Tibial artery (tissue), 4 donors: ENCODE measurements around the gene THYN1.

Experiments used
- DNase-seq, 2 donors: peaks; one replicate each; pipeline ENCODE4 v3.0.0-alpha.2; 2019
- H3K27ac ChIP-seq, 2 donors: fragments of 200-600 bp; sonication (generic) in 1 of 2; 1 replicate in 1 of 2; 2 replicates in 1 of 2; pipeline ENCODE4 v1.5.1; 2018 to 2019; ENCODE audit warnings: mild to moderate bottlenecking in 1 of 2
- H3K27me3 ChIP-seq, 2 donors: fragments of 200-600 bp; sonication (generic) in 1 of 2; one replicate each; pipeline versions ENCODE4 v1.5.1 to v1.6.0; 2016 to 2019
- H3K36me3 ChIP-seq, 3 donors: fragments of 200-600 bp; sonication (generic) in 2 of 3; one replicate each; pipeline ENCODE4 v1.5.1; 2016 to 2019; ENCODE audit warnings: mild to moderate bottlenecking in 2 of 3
- H3K4me1 ChIP-seq, 4 donors: fragments of 200-600 bp; sonication (generic) in 2 of 4; 1 replicate in 3 of 4; 2 replicates in 1 of 4; pipeline ENCODE4 v1.5.1; 2016 to 2019
- H3K4me3 ChIP-seq, 2 donors: fragments of 200-600 bp; sonication (generic) in 1 of 2; 1 replicate in 1 of 2; 2 replicates in 1 of 2; pipeline ENCODE4 v1.5.1; 2018 to 2019; ENCODE audit warnings: mild to moderate bottlenecking in 2 of 2
- H3K9me3 ChIP-seq, 3 donors: fragments of 200-600 bp; sonication (generic) in 1 of 3; one replicate each; pipeline ENCODE4 v1.5.1; 2016 to 2019
- intact Hi-C: fragments of 100-400 bp; cut with DNase I; formaldehyde crosslinking; loops from one replicate; pipeline ENCODE4 v1.15.0; 2023; ENCODE audit warnings: low total_unique reads
- TF ChIP-seq, protein P1 (sequence below), 2 experiments: fragments of 200-600 bp in 1 of 2; fragments of 450-650 bp in 1 of 2; IDR thresholded peaks; one replicate each; pipeline ENCODE4 v1.5.1; 2017 to 2019; ENCODE audit warnings: antibody characterized with exemption in 2 of 2, mild to moderate bottlenecking in 1 of 2, moderate library complexity in 1 of 2

THYN1 gene

DNA sequence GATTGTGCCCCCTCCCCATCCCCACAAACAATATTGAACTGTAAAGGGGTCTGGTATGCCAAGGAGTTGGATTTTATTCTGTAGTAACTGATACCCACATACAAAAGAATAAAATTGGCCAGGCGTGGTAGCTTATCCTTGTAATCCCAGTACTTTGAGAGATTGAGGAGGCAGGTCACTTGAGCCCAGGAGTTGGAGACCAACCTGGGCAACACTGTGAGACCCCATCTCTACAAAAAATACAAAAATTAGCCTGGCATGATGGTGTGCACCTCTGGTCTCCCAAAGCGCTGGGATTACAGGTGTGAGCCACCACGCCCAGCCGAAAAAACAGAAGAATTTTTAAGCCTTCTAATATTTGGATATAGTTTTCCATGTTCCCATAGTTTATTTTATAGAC, 18.8 kb upstream of the THYN1 start:
- H3K27me3 ChIP-seq, result peaks cover 0 to 57% of the 10 kb centered on the region in 2 donors
- no peak overlapping the region for H3K27ac ChIP-seq
- H3K4me1 ChIP-seq, result peaks cover 0 to 16% (median 14%) of the 10 kb centered on the region in 4 donors
- intact Hi-C loops, result no loop called here
- DNase-seq, result no peak
- H3K4me3 ChIP-seq, result no peak overlapping the region
- TF ChIP-seq, protein P1, sequence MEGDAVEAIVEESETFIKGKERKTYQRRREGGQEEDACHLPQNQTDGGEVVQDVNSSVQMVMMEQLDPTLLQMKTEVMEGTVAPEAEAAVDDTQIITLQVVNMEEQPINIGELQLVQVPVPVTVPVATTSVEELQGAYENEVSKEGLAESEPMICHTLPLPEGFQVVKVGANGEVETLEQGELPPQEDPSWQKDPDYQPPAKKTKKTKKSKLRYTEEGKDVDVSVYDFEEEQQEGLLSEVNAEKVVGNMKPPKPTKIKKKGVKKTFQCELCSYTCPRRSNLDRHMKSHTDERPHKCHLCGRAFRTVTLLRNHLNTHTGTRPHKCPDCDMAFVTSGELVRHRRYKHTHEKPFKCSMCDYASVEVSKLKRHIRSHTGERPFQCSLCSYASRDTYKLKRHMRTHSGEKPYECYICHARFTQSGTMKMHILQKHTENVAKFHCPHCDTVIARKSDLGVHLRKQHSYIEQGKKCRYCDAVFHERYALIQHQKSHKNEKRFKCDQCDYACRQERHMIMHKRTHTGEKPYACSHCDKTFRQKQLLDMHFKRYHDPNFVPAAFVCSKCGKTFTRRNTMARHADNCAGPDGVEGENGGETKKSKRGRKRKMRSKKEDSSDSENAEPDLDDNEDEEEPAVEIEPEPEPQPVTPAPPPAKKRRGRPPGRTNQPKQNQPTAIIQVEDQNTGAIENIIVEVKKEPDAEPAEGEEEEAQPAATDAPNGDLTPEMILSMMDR (IDR thresholded peaks at IDR 0.05), result no peak
- no peaks in the 10 kb centered on the region for H3K36me3 ChIP-seq
- H3K9me3 ChIP-seq, result no peaks in the 10 kb centered on the region

DNA sequence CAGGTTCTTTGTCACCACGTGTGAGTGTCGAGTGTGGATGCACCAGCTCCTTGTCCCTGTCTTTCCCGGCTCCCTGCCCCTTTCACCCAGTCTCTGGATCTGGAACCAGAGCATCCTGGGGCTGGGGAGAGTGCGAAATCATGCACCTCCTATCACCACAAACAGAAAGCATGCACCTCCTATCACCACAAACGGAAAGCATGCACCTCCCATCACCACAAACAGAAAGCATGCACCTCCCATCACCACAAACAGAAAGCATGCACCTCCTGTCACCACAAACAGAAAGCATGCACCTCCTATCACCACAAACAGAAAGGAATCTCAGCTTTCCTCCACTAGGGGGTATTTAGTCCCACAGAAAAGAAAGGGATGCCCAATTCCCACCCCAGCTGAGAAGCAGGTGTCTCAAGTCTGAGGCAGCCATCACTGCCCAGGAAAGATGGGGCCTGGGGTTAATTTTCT, 17.1 kb upstream of the THYN1 start:
- intact Hi-C loops, result no loop called here
- H3K27me3 ChIP-seq, result peaks cover 0 to 40% of the 10 kb centered on the region in 2 donors
- TF ChIP-seq, protein P1 (IDR thresholded peaks at IDR 0.05), result no peak
- H3K27ac ChIP-seq, result no peak overlapping the region
- DNase-seq, result no peak
- H3K4me1 ChIP-seq, result no peaks in the 10 kb centered on the region
- no peaks in the 10 kb centered on the region for H3K9me3 ChIP-seq
- peaks cover 0 to 2% (median under 1%) of the 10 kb centered on the region in 3 donors for H3K36me3 ChIP-seq
- H3K4me3 ChIP-seq, result no peak overlapping the region

DNA sequence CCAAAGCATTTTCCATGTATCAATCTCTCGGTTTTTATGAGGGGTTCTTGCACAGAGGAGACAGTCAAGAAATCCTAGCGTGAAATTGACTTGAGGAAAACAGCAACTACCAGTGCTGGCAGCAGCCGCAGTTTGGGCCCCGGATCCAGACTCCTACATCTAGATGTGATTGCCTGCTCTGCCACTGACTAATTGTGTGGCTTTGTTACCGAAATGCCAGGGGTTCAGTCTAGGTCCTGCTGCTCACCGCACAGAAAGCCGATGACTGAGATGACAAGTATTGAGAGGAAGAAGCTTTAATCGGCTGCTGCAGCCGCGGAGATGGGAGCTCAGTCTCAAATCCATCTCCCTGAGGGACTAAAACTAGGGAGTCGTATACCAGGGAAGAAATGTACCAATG, 14.8 kb upstream of the THYN1 start:
- DNase-seq, result no peak
- peaks cover 0 to 23% of the 10 kb centered on the region in 2 donors for H3K27me3 ChIP-seq
- H3K9me3 ChIP-seq, result no peaks in the 10 kb centered on the region
- intact Hi-C loops, result no loop called here
- H3K4me3 ChIP-seq, result no peak overlapping the region
- H3K27ac ChIP-seq, result no peak overlapping the region
- H3K4me1 ChIP-seq, result no peaks in the 10 kb centered on the region
- peaks cover 7 to 22% (median 13%) of the 10 kb centered on the region in 3 donors for H3K36me3 ChIP-seq
- TF ChIP-seq, protein P1 (IDR thresholded peaks at IDR 0.05), result no peak

GRCh38 chr11:134267461-134267860, 14.3 kb upstream of the THYN1 start:
- Histone ChIP-seq H3K27me3 (peaks cover 0 to 19% of the 10 kb centered on the region in 2 donors), H3K36me3 (peaks cover 12 to 27% (median 18%) of the 10 kb centered on the region in 3 donors), H3K27ac (no peak overlapping the region), H3K4me3 (no peak overlapping the region), H3K9me3 (no peaks in the 10 kb centered on the region), H3K4me1 (no peaks in the 10 kb centered on the region)
- intact Hi-C loops, result no loop called here
- DNase-seq, result no peak
- TF ChIP-seq, protein P1 (IDR thresholded peaks at IDR 0.05), result no peak

DNA sequence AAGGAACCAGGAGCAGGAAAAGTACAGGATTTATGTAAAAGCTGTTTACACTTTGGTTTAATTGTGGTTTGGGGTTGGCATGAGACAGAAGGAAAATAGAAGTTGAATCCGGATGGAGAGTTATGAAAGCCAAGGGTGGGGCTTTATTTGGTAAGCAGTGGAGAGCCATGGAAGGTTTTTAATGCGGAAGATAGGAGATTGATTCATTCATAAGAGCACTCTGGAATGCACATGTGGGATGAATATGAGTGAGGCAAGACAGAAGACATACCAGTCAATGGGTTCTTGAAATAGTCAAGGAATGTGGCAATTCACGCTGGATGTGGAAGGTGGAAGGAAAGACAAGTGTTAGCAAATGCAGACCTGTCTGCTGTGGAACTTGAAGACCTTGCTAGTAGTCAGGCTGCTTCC, 13.7 kb upstream of the THYN1 start:
- Histone ChIP-seq H3K27me3 (peaks cover 0 to 17% of the 10 kb centered on the region in 2 donors), H3K27ac (no peak overlapping the region), H3K36me3 (peaks cover 18 to 33% (median 24%) of the 10 kb centered on the region in 3 donors), H3K4me1 (no peaks in the 10 kb centered on the region), H3K9me3 (no peaks in the 10 kb centered on the region), H3K4me3 (no peak overlapping the region)
- TF ChIP-seq, protein P1 (IDR thresholded peaks at IDR 0.05), result no peak
- intact Hi-C loops, result no loop called here
- no peak for DNase-seq

DNA sequence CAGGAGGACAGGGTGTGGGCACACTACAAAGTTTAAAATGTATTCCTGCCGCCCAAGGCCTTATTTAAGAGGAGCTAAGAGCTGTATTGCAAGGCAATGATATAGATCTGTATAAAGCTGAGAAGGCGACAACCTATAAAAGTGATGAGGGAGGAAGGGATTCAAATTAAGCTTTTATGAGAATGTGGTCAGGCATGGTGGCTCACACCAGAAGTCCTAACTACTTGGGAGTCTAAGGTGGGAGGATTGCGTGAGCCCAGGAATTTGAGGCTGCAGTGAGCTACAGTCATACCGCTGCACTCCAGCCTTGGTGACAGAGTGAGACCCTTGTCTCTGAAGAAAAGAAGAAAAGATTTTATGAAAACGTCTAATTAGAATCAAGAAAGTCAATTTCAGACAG, 13.3 kb upstream of the THYN1 start:
- intact Hi-C loops, result no loop called here
- TF ChIP-seq, protein P1 (IDR thresholded peaks at IDR 0.05), result no peak
- no peaks in the 10 kb centered on the region for H3K4me1 ChIP-seq
- no peak overlapping the region for H3K27ac ChIP-seq
- H3K27me3 ChIP-seq, result peaks cover 0 to 12% of the 10 kb centered on the region in 2 donors
- DNase-seq, result no peak
- peaks cover 22 to 37% (median 28%) of the 10 kb centered on the region in 3 donors for H3K36me3 ChIP-seq
- H3K4me3 ChIP-seq, result no peak overlapping the region
- H3K9me3 ChIP-seq, result no peaks in the 10 kb centered on the region
